ENCODE measurements around the gene ACACB.

Gene ACACB

GRCh38 chr12:109125791-109126190 is 9.4 kb downstream of the ACACB start:
- Histone ChIP-seq H3K4me1 (ENCODE audit: control insufficient read depth, insufficient read depth, low read length, unreplicated experiment) (no peaks in the 10 kb centered on the region), H2AFZ (ENCODE audit: low read length, unreplicated experiment) (no peak overlapping the region), H3K36me3 (ENCODE audit: insufficient read depth, low read length) (no peaks in the 10 kb centered on the region), H3K79me2 (ENCODE audit: control insufficient read depth, insufficient read depth, low read length, unreplicated experiment) (no peaks in the 10 kb centered on the region), H3K27me3 (ENCODE audit: insufficient read depth, low read length) (no peaks in the 10 kb centered on the region), H3K27ac (ENCODE audit: low read depth, low read length) (no peak overlapping the region), H3K4me3 (ENCODE audit: low read depth, low read length) (no peak overlapping the region)

DNA sequence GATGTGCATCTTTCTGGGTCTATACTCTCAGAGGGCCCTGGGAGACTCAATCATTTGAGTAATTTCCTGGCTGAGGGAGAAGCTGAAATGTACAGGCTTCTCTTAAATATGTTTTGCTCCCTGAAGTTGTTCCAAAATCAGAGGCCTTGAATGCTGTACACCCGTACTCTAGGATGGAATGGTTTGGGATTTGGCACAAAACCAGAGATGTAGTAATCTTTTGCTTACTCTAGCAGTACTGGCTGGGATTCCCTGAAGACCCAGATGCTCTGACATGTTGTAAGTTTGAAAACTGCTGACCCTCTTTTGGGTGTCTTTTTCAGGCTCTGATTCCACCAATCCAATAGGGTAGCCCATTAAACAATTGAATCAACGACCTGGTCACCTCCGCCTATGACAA is 10.4 kb downstream of the ACACB start:
- no peak overlapping the region for H3K4me3 ChIP-seq (ENCODE audit: low read depth, low read length)
- no peak overlapping the region for H3K27ac ChIP-seq (ENCODE audit: low read depth, low read length)
- no peak overlapping the region for H2AFZ ChIP-seq (ENCODE audit: low read length, unreplicated experiment)
- H3K4me1 ChIP-seq (ENCODE audit: control insufficient read depth, insufficient read depth, low read length, unreplicated experiment): no peaks in the 10 kb centered on the region
- H3K36me3 ChIP-seq (ENCODE audit: insufficient read depth, low read length): no peaks in the 10 kb centered on the region
- no peaks in the 10 kb centered on the region for H3K27me3 ChIP-seq (ENCODE audit: insufficient read depth, low read length)
- no peaks in the 10 kb centered on the region for H3K79me2 ChIP-seq (ENCODE audit: control insufficient read depth, insufficient read depth, low read length, unreplicated experiment)

GRCh38 chr12:109127533-109128242 is 11.3 kb downstream of the ACACB start:
- Histone ChIP-seq H3K4me3 (ENCODE audit: low read depth, low read length) (no peak overlapping the region), H2AFZ (ENCODE audit: low read length, unreplicated experiment) (no peak overlapping the region), H3K27ac (ENCODE audit: low read depth, low read length) (no peak overlapping the region), H3K79me2 (ENCODE audit: control insufficient read depth, insufficient read depth, low read length, unreplicated experiment) (no peaks in the 10 kb centered on the region), H3K4me1 (ENCODE audit: control insufficient read depth, insufficient read depth, low read length, unreplicated experiment) (no peaks in the 10 kb centered on the region), H3K27me3 (ENCODE audit: insufficient read depth, low read length) (no peaks in the 10 kb centered on the region), H3K36me3 (ENCODE audit: insufficient read depth, low read length) (no peaks in the 10 kb centered on the region)

DNA sequence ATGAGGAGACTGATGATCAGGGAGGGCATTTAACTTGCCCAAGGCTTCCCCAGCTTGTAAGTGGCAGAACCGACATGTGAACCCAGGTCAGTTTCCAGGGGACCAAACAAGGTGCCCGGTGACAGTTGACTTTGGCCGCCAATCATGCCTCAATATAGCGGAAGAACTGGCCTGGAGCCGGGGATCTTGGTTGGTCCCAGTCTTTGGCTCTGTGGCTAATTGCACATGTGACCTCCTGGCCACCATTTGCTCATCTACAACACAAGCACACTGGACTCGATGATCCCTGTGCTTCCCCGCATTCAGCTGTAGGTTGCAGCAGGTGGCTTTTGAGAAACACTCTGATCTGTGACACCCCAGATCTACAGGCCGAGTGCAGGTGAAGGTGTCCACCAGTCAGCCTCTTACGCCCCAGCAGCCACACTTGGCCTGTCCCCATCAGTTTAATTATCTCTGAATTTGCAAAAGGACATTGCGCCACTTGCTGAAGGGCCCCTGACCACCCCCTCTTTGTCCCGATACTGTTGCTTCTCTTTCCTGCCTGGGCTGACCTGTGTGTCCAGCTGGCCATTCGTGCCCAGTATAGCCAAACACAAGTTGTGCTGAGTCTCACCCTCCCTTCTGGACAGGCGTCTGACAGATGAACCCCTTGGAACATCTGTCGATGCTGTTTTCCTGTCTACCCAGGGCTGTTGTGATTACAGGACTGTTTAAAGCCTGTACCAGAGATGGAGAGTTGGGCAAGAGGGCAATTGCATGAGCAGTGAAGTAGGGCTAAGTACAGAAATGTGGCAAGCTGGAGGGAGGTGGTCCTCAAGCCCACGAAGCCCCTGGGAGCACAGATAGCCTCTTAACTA is 14.1 kb downstream of the ACACB start:
- Histone ChIP-seq H3K27me3 (ENCODE audit: insufficient read depth, low read length) (peaks cover 3% of the 10 kb centered on the region; the same call in 1 of the 2 replicates), H3K4me1 (ENCODE audit: control insufficient read depth, insufficient read depth, low read length, unreplicated experiment) (no peaks in the 10 kb centered on the region), H3K36me3 (ENCODE audit: insufficient read depth, low read length) (no peaks in the 10 kb centered on the region), H2AFZ (ENCODE audit: low read length, unreplicated experiment) (no peak overlapping the region), H3K79me2 (ENCODE audit: control insufficient read depth, insufficient read depth, low read length, unreplicated experiment) (no peaks in the 10 kb centered on the region), H3K27ac (ENCODE audit: low read depth, low read length) (no peak overlapping the region), H3K4me3 (ENCODE audit: low read depth, low read length) (no peak overlapping the region)

- Histone ChIP-seq H3K27ac (ENCODE audit: low read depth, low read length) (no peak overlapping the region), H2AFZ (ENCODE audit: low read length, unreplicated experiment) (no peak overlapping the region), H3K36me3 (ENCODE audit: insufficient read depth, low read length) (no peaks in the 10 kb centered on the region), H3K27me3 (ENCODE audit: insufficient read depth, low read length) (peaks cover 3% of the 10 kb centered on the region; the same call in 1 of the 2 replicates), H3K79me2 (ENCODE audit: control insufficient read depth, insufficient read depth, low read length, unreplicated experiment) (no peaks in the 10 kb centered on the region), H3K4me3 (ENCODE audit: low read depth, low read length) (no peak overlapping the region), H3K4me1 (ENCODE audit: control insufficient read depth, insufficient read depth, low read length, unreplicated experiment) (no peaks in the 10 kb centered on the region)
Measured at GRCh38 chr12:109131154-109132050, 15.0 kb downstream of the ACACB start.

- Histone ChIP-seq H2AFZ (ENCODE audit: low read length, unreplicated experiment) (no peak overlapping the region), H3K4me3 (ENCODE audit: low read depth, low read length) (no peak overlapping the region), H3K27ac (ENCODE audit: low read depth, low read length) (no peak overlapping the region), H3K79me2 (ENCODE audit: control insufficient read depth, insufficient read depth, low read length, unreplicated experiment) (no peaks in the 10 kb centered on the region), H3K36me3 (ENCODE audit: insufficient read depth, low read length) (no peaks in the 10 kb centered on the region), H3K27me3 (ENCODE audit: insufficient read depth, low read length) (peaks cover 3% of the 10 kb centered on the region), H3K4me1 (ENCODE audit: control insufficient read depth, insufficient read depth, low read length, unreplicated experiment) (no peaks in the 10 kb centered on the region)
Measured at GRCh38 chr12:109134186-109134917, 18.0 kb downstream of the ACACB start.

- Histone ChIP-seq H3K27ac (ENCODE audit: low read depth, low read length) (no peak overlapping the region), H2AFZ (ENCODE audit: low read length, unreplicated experiment) (no peak overlapping the region), H3K79me2 (ENCODE audit: control insufficient read depth, insufficient read depth, low read length, unreplicated experiment) (no peaks in the 10 kb centered on the region), H3K4me3 (ENCODE audit: low read depth, low read length) (no peak overlapping the region), H3K36me3 (ENCODE audit: insufficient read depth, low read length) (no peaks in the 10 kb centered on the region), H3K4me1 (ENCODE audit: control insufficient read depth, insufficient read depth, low read length, unreplicated experiment) (no peaks in the 10 kb centered on the region), H3K27me3 (ENCODE audit: insufficient read depth, low read length) (peaks cover 3% of the 10 kb centered on the region)
Measured at GRCh38 chr12:109137055-109137454, 20.7 kb downstream of the ACACB start.

- Histone ChIP-seq H3K79me2 (ENCODE audit: control insufficient read depth, insufficient read depth, low read length, unreplicated experiment) (no peaks in the 10 kb centered on the region), H3K4me1 (ENCODE audit: control insufficient read depth, insufficient read depth, low read length, unreplicated experiment) (no peaks in the 10 kb centered on the region), H3K27ac (ENCODE audit: low read depth, low read length) (no peak overlapping the region), H2AFZ (ENCODE audit: low read length, unreplicated experiment) (no peak overlapping the region), H3K4me3 (ENCODE audit: low read depth, low read length) (no peak overlapping the region), H3K27me3 (ENCODE audit: insufficient read depth, low read length) (peaks cover 3% of the 10 kb centered on the region), H3K36me3 (ENCODE audit: insufficient read depth, low read length) (no peaks in the 10 kb centered on the region)
Measured at GRCh38 chr12:109139360-109139759, 23.0 kb downstream of the ACACB start.

DNA sequence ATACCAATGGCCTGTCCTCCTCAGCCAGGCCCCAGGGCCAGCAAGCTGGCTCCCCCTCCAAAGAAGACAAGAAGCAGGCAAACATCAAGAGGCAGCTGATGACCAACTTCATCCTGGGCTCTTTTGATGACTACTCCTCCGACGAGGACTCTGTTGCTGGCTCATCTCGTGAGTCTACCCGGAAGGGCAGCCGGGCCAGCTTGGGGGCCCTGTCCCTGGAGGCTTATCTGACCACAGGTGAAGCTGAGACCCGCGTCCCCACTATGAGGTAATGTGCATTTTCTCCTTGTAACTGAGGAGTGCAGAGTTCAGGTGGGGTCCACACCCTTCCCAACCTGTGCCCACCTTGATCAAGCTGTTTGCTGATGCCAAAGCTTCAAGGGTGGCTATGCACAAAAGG is 23.4 kb downstream of the ACACB start:
- no peaks in the 10 kb centered on the region for H3K36me3 ChIP-seq (ENCODE audit: insufficient read depth, low read length)
- H3K4me3 ChIP-seq (ENCODE audit: low read depth, low read length): no peak overlapping the region
- no peaks in the 10 kb centered on the region for H3K4me1 ChIP-seq (ENCODE audit: control insufficient read depth, insufficient read depth, low read length, unreplicated experiment)
- no peak overlapping the region for H2AFZ ChIP-seq (ENCODE audit: low read length, unreplicated experiment)
- H3K27me3 ChIP-seq (ENCODE audit: insufficient read depth, low read length): peaks cover 3% of the 10 kb centered on the region
- H3K27ac ChIP-seq (ENCODE audit: low read depth, low read length): no peak overlapping the region
- no peaks in the 10 kb centered on the region for H3K79me2 ChIP-seq (ENCODE audit: control insufficient read depth, insufficient read depth, low read length, unreplicated experiment)

GRCh38 chr12:109140560-109140959 is 24.2 kb downstream of the ACACB start:
- Histone ChIP-seq H3K4me1 (ENCODE audit: control insufficient read depth, insufficient read depth, low read length, unreplicated experiment) (no peaks in the 10 kb centered on the region), H3K27me3 (ENCODE audit: insufficient read depth, low read length) (no peaks in the 10 kb centered on the region; the same call in 1 of the 2 replicates), H3K27ac (ENCODE audit: low read depth, low read length) (no peak overlapping the region), H3K4me3 (ENCODE audit: low read depth, low read length) (no peak overlapping the region), H3K79me2 (ENCODE audit: control insufficient read depth, insufficient read depth, low read length, unreplicated experiment) (no peaks in the 10 kb centered on the region), H2AFZ (ENCODE audit: low read length, unreplicated experiment) (no peak overlapping the region), H3K36me3 (ENCODE audit: insufficient read depth, low read length) (no peaks in the 10 kb centered on the region)
